Activated naive CD4-positive, alpha-beta T cell treated with anti-CD3 and anti-CD28 coated beads, Interleukin-2, amount 50 U/mL, for 72 hours (primary cell): ENCODE measurements around the gene MGAT1. TPM values are rescaled to one million over a fixed set of nuclear protein-coding genes. Genes with fewer than 3 reads are reported as not detected.

Source experiments
- ATAC-seq, 2 donors: fragments of 150-1000 bp; cut with Tn5 transposase; 2 replicates each; pipeline ENCODE4 v1.10.0; 2021; ENCODE audit warnings: mild to moderate bottlenecking in 2 of 2, moderate library complexity in 2 of 2
- DNase-seq, 2 donors: peaks; one replicate each; pipeline ENCODE4 v3.0.0; 2021 to 2022; ENCODE audit warnings: low spot score in 2 of 2
- H3K27ac Mint-ChIP-seq, 2 donors: one replicate each; pipeline ENCODE4 v1.8.0; 2022; ENCODE audit warnings: mild to moderate bottlenecking in 2 of 2, mixed read lengths in 2 of 2
- H3K36me3 Mint-ChIP-seq, 2 donors: one replicate each; pipeline ENCODE4 v1.8.0; 2022; ENCODE audit warnings: mixed read lengths in 2 of 2
- H3K9me3 Mint-ChIP-seq, 2 donors: one replicate each; pipeline ENCODE4 v1.8.0; 2022; ENCODE audit warnings: mixed read lengths in 2 of 2
- total RNA-seq, 2 donors: library from RNA; stranded (reverse); gene quantifications; one replicate each; pipeline ENCODE4 v1.2.3, GENCODE V29; 2022

MGAT1 gene
- total RNA-seq: 100 to 1,000 TPM; 130 to 157 TPM

DNA sequence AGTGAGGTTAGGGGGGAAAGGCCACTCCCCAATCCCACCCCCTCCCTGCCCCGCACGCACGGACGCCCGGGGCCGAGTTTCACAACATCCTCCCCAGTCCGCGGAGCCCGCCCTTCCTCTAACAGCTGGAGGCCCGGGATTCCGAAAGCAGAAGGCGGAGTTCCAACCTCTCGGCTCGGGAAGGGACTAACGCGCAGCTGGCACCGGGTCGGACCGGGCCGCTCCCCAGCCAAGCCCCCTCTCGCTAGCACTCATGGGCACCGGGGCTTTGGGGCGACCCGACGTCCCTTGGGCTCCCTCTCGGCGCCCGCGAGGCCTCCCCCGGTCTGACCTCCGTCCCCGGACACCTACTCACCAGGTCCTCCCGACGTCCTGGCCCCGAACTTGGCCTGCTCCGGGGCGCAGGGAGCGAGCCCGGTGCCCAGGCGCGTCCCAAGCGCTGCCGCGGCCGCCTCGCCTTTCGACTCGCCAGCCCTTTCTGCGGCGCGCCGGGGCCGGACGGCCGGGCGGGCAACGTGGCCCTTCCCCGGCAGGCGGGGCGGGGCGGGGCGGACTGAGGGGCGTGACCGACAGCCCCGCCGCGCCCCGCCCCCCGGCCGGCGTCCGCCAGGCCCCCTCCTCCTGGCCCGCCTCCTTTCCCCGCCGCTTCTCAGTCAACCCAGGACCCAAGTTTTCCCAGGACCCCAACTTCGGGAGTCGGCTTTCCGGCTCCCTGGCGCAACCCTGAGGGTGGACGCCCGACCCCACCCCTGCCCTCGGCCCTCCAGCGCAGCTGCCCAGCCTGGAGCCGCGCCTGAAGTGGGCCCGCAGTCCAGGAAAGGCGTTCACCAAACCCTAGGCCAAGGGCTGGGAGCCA lies at the start of gene MGAT1:
TSS of gene MGAT1 (minus strand) at position 482 of the 856 bp plus-strand sequence. CDS start 9,835 bp downstream, outside the sequence.
- ATAC-seq: peak; percentile 58 to 68
- Mint-ChIP-seq H3K27ac (peak within 1 kb of the TSS; percentile 93 to 95), H3K9me3 (no peaks in the 10 kb centered on the region), H3K36me3 (peaks cover 65 to 81% of the 10 kb centered on the region in 2 donors)
- peak; percentile 82 to 83 for DNase-seq

GRCh38 chr5:180850434-180851078 lies 48.0 kb upstream of the MGAT1 start:
- H3K9me3 Mint-ChIP-seq: peaks cover 25 to 29% of the 10 kb centered on the region in 2 donors
- H3K27ac Mint-ChIP-seq: no peak overlapping the region
- H3K36me3 Mint-ChIP-seq: peaks cover 75 to 98% of the 10 kb centered on the region in 2 donors
- no peak for ATAC-seq
- no peak for DNase-seq

DNA sequence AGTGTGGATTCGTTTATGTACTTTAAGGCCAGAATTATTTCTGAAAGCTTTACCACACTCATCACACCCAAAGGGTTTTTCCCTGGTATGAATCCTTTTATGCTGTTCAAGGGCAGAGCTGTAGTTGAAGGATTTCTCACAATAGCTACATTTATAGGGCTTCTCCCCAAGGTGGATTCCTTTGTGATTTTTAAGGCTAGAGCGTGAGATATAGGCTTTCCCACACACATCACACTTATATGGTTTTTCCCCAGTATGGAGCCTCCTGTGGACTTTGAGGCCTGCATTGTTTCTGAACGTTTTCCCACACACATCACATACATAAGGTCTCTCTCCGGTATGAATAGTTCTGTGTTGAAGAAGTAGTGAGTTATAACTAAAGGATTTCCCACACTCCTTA lies 47.2 kb upstream of the MGAT1 start:
- H3K36me3 Mint-ChIP-seq: peaks cover 70 to 94% of the 10 kb centered on the region in 2 donors
- no peak overlapping the region for H3K27ac Mint-ChIP-seq
- peaks cover 25 to 29% of the 10 kb centered on the region in 2 donors for H3K9me3 Mint-ChIP-seq
- DNase-seq (no peak), ATAC-seq (peak in 1 of 2 donors; percentile 53)

DNA sequence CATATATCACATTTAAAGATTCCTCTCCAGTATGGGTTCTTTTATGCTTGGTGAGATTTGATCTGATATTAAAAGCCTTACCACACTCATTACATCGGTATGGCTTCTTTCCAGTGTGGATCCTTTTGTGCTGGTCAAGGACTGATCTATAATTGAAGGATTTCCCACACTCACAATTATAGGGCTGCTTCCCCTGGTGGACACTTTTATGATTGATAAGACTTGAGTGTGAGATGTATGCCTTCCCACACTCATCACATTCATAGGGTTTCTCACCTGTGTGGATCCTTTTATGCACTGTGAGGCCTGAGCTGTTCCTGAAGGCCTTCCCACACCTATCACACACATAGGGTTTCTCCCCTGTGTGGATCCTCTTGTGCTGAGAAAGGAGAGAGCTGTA lies 46.3 kb upstream of the MGAT1 start:
- H3K9me3 Mint-ChIP-seq: peaks cover 25 to 29% of the 10 kb centered on the region in 2 donors
- DNase-seq: no peak
- ATAC-seq: no peak
- H3K27ac Mint-ChIP-seq: peak overlapping the region in 1 of 2 donors; percentile 48
- H3K36me3 Mint-ChIP-seq: peaks cover 70 to 84% of the 10 kb centered on the region in 2 donors

DNA sequence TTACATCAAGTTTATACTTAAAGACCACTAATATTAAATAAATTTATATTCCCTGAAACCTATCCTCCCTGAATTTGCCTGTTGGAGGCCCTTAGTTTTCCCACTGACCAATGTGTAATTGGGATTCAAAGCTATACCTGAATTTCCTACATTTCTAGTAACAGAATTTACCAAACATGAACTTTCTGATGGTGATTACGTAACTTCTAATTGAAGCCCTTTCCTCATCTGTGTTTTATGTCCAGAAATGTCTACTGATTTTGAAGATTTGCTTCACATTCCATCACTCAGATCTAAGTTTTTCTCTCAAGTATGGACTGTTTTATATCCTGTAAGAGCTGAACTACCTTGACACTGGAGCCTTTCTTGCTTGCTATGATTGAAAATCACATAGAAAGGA lies 45.7 kb upstream of the MGAT1 start:
- H3K36me3 Mint-ChIP-seq: peaks cover 65 to 78% of the 10 kb centered on the region in 2 donors
- H3K27ac Mint-ChIP-seq: no peak overlapping the region
- no peak for ATAC-seq
- H3K9me3 Mint-ChIP-seq: peaks cover 25 to 29% of the 10 kb centered on the region in 2 donors
- no peak for DNase-seq

GRCh38 chr5:180847026-180847425 lies 44.4 kb upstream of the MGAT1 start:
- ATAC-seq (no peak), DNase-seq (no peak)
- peaks cover 54 to 70% of the 10 kb centered on the region in 2 donors for H3K36me3 Mint-ChIP-seq
- H3K27ac Mint-ChIP-seq: peak overlapping the region in 1 of 2 donors; percentile 13
- H3K9me3 Mint-ChIP-seq: peaks cover 25 to 32% of the 10 kb centered on the region in 2 donors

- H3K9me3 Mint-ChIP-seq: peaks cover 12 to 19% of the 10 kb centered on the region in 2 donors
These were observed 42.3 kb upstream of the MGAT1 start for GRCh38 chr5:180844858-180845257.

GRCh38 chr5:180844432-180844831 lies 41.8 kb upstream of the MGAT1 start:
- Mint-ChIP-seq H3K27ac (no peak overlapping the region), H3K9me3 (peaks cover 12 to 15% of the 10 kb centered on the region in 2 donors), H3K36me3 (peaks cover 28 to 55% of the 10 kb centered on the region in 2 donors)
- ATAC-seq (no peak), DNase-seq (no peak)

More at GRCh38 chr5:180844858-180845257, 42.3 kb upstream of the MGAT1 start:
- ATAC-seq (no peak), DNase-seq (no peak)
- Mint-ChIP-seq H3K36me3 (peaks cover 32 to 56% of the 10 kb centered on the region in 2 donors), H3K27ac (no peak overlapping the region)

DNA sequence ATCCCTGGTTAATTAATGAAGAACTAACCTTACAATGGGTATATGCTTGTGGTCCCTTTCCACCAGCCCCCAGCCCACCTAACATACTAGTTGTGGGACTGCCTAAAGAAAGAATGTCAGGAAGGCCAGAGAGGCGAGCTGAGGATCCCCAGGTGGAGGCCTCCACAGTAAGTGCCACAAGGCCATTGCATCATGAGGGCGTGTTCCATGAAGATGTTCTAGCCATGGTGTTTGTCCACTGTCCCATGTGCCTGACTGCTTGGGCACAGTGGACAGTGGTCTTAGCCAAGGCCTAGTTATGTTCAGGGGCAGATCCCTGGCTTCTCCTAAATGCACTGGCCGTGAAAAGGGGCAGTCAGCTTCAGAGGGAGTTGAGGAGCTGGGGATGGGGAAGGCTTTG lies 37.3 kb upstream of the MGAT1 start:
- peaks cover 0 to 22% of the 10 kb centered on the region in 2 donors for H3K36me3 Mint-ChIP-seq
- ATAC-seq (no peak), DNase-seq (no peak)
- H3K27ac Mint-ChIP-seq: no peak overlapping the region
- peaks cover 0 to 7% of the 10 kb centered on the region in 2 donors for H3K9me3 Mint-ChIP-seq

DNA sequence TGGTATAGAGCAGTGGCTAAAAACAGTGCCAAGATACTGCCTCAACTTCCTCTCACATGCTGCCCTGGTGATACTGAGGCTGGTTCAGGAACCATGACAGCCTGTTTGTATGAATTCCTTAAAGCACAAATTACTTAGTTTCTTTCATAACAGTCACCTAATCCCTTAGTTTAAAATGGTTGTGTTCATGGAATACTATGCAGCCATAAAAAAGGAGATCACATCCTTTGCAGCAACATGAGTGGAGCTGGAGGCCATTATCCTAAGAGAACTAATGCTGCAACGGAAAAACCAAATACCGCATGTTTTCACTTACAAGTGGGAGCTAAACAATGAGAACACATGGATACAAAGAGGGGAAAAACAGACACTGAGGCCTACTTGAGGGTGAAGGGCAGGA lies 36.6 kb upstream of the MGAT1 start:
- DNase-seq: no peak
- ATAC-seq: no peak
- Mint-ChIP-seq H3K9me3 (peaks cover 0 to 7% of the 10 kb centered on the region in 2 donors), H3K36me3 (peaks cover 0 to 29% of the 10 kb centered on the region in 2 donors), H3K27ac (no peak overlapping the region)

DNA sequence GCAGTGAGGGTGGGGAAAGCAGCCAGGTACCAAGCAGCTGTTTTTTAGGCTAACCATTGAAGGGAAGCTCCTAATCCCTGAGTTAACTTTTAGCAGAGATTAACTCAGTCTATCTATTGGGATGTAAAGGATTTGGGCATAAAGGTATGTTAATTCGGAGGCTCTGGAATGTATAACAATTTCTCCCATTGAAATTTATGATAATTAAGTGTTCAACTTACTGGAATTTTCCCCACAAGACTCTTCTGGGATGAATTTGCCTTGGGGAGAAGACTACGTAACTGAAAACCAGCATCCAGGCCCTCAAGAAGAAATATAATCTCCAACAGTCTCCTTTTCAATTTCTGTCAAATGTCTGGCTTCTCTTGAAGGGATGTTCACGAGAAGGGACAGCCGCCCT lies 34.9 kb upstream of the MGAT1 start:
- DNase-seq: no peak
- no peak for ATAC-seq
- peaks cover 0 to 7% of the 10 kb centered on the region in 2 donors for H3K9me3 Mint-ChIP-seq
- H3K36me3 Mint-ChIP-seq: peaks cover 1 to 35% of the 10 kb centered on the region in 2 donors
- no peak overlapping the region for H3K27ac Mint-ChIP-seq

DNA sequence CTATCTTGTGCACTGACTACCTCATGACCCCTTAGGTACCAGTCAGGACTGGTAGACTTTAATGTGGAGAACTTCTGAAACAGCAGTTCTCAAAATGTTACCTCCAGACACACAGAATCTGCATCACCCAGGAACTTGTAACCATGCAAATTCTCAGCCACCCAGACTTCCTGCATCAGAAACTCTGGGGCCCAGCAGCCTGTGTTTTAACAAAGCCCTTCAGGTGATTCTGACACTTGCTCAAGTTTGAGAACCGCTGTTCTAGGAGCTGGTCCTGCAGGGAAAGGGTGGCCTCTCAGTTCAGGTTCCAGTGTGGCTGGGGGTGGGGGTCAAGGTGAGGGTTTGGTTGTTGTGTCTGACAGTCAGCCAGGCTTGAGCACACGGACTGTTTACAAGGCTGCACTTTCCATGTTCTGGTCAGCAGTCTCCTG lies 30.0 kb upstream of the MGAT1 start:
- DNase-seq (peak; percentile 51 to 64), ATAC-seq (peak; percentile 80 to 83)
- peaks cover 0 to 4% of the 10 kb centered on the region in 2 donors for H3K9me3 Mint-ChIP-seq
- H3K36me3 Mint-ChIP-seq: peaks cover 35 to 49% of the 10 kb centered on the region in 2 donors
- H3K27ac Mint-ChIP-seq: peak overlapping the region; percentile 98 to 99

GRCh38 chr5:180831139-180832093 lies 28.8 kb upstream of the MGAT1 start:
- Mint-ChIP-seq H3K9me3 (peaks cover 0 to 4% of the 10 kb centered on the region in 2 donors), H3K36me3 (peaks cover 36 to 49% of the 10 kb centered on the region in 2 donors), H3K27ac (peak overlapping the region; percentile 98 to 99)
- ATAC-seq: peak; percentile 75 to 77
- peak; percentile 79 to 83 for DNase-seq

GRCh38 chr5:180830253-180831138 lies 27.9 kb upstream of the MGAT1 start:
- DNase-seq (peak in 1 of 2 donors; percentile 62), ATAC-seq (peak; percentile 37 to 42)
- Mint-ChIP-seq H3K9me3 (peaks cover 0 to 4% of the 10 kb centered on the region in 2 donors), H3K27ac (peak overlapping the region; percentile 97 to 99), H3K36me3 (peaks cover 39 to 49% of the 10 kb centered on the region in 2 donors)

DNA sequence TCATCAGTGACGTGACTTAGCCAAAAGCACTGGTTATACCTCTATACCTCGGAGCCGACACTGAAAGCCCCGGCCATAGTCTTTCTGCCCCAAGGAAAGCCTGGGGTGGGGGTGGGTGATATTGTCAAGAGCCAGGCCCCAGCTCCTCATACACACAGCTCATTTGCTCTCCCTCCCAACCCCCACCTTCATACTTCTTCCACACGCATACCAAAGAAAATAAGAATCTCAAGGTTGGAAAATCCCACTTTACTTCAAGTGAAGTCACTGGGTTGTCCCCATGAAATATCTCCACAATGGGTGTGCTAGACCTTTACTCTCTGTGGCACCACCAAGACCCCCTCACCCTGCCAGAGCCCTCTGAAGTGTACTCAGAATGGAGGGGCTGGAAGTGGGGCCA lies 27.1 kb upstream of the MGAT1 start:
- Mint-ChIP-seq H3K36me3 (peaks cover 39 to 45% of the 10 kb centered on the region in 2 donors), H3K9me3 (peaks cover 0 to 4% of the 10 kb centered on the region in 2 donors), H3K27ac (peak overlapping the region; percentile 97 to 99)
- DNase-seq (no peak), ATAC-seq (no peak)
